ENCODE results near the gene SACM1L.

DNA sequence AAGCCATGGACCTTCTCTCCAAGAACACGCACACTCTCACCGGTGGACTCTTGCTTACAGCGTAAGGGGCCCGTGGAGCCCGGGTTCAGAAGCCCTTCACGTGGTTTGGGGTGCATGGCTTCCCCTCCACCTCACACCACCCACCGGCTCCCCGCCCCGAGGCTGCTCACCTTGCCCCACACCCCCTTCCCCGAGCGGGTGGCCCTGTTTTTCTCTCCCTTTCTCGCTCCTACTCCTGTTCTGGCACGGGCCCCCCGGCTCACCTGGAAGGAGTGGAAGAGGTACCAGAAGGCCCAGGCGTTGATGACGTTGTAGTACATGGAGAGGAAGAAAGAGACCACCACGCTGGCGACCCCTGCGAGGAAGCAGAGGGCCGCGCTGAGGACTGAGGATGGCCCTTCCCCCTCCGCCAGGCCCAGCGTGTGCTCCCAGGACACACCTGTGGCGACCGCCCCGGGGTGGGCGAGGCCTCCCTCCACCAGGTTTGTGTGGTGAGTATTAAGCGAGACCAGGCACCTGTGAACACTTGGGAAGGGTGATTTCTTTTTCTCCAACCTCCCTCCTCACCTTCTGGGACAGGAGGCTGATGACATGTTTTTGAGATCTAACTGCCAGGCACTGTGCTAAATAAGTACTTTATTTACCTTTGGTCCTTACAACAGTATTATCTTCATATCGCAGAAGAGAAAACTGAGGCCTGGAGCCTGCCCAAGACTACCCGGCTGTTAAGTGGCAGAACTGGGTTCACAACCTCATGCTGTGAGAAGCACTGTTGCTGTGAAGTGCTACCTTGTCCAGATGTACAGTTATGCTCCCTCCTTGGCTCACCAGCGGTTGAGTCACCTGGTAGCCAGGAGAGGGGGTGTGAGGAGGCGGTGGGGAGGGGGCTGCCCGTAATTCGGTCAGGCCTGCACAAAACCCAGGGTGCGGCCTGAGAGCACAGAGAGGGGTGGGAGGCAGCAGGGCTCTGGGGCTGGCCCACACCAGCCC lies 90.8 kb downstream of the SACM1L start:
- TF ChIP-seq CTCF (IDR thresholded peaks at IDR 0.05) (no peak), EP300 (IDR thresholded peaks at IDR 0.05) (no peak)

All from tibial nerve (tissue), 4 donors.